Breast epithelium (tissue), 3 donors: ENCODE data around the gene SPINT2.

Experiments used
- POLR2AphosphoS5 ChIP-seq, 3 donors: sonication (generic); formaldehyde crosslinking; IDR thresholded peaks; one replicate each; pipeline ENCODE4 v1.6.1; 2017; ENCODE audit warnings: antibody characterized with exemption in 3 of 3
- TF ChIP-seq, protein P1 (sequence below), 3 donors: fragments of 450-650 bp; IDR thresholded peaks; one replicate each; pipeline ENCODE4 v1.5.1; 2016 to 2017; ENCODE audit warnings: antibody characterized with exemption in 3 of 3, mild to moderate bottlenecking in 3 of 3, moderate library complexity in 3 of 3

DNA sequence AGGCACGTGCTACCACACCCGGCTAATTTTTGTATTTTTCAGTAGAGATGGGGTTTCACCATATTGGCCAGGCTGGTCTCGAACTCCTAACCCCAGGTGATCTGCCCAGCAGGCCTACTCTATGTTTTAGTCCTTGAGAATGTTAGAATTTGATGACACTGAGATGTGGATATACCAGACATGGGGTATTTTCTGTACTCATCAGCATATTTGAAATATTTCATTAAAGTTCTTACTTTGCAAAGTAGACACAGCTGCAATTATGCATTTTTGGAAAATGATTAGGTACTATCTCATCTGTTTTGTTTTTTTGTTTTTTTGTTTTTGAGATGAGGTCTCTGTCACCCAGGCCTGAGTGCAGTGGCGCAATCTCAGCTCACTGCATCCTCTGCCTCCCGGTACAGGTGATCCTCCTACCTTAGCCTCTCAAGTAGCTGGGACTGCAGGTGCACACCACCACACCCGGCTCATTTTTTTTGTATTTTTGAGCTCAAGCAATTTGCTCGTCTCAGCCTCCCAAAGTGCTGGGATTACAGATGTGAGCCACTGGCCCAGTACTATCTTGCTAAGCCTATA lies 12.7 kb downstream of the SPINT2 start:
- TF ChIP-seq, protein P1, sequence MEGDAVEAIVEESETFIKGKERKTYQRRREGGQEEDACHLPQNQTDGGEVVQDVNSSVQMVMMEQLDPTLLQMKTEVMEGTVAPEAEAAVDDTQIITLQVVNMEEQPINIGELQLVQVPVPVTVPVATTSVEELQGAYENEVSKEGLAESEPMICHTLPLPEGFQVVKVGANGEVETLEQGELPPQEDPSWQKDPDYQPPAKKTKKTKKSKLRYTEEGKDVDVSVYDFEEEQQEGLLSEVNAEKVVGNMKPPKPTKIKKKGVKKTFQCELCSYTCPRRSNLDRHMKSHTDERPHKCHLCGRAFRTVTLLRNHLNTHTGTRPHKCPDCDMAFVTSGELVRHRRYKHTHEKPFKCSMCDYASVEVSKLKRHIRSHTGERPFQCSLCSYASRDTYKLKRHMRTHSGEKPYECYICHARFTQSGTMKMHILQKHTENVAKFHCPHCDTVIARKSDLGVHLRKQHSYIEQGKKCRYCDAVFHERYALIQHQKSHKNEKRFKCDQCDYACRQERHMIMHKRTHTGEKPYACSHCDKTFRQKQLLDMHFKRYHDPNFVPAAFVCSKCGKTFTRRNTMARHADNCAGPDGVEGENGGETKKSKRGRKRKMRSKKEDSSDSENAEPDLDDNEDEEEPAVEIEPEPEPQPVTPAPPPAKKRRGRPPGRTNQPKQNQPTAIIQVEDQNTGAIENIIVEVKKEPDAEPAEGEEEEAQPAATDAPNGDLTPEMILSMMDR (IDR thresholded peaks at IDR 0.05): no peak
- TF ChIP-seq POLR2AphosphoS5 (IDR thresholded peaks at IDR 0.05): no peak
